Ectodermal cell (in vitro differentiated cells): Measurements from ENCODE around the gene KCNJ18.
"Not testable (repeated sequence)": the region's sequence is repeated elsewhere in the genome, so short reads cannot be mapped to it uniquely, and the experiment has no call there.

Experiments
- H3K27ac ChIP-seq: 2 replicates; pipeline ENCODE4 v1.7.0; 2013; ENCODE audit warnings: mild to moderate bottlenecking, low read depth, low read length; ENCODE audit not compliant: insufficient read depth, poor library complexity, severe bottlenecking
- H3K27me3 ChIP-seq: 2 replicates; pipeline ENCODE4 v1.7.0; 2013; ENCODE audit warnings: mild to moderate bottlenecking, low read length; ENCODE audit not compliant: insufficient read depth, control insufficient read depth, poor library complexity, severe bottlenecking
- H3K36me3 ChIP-seq: one replicate; pipeline ENCODE4 v1.7.0; 2013; ENCODE audit warnings: low read length; ENCODE audit not compliant: control insufficient read depth, insufficient read depth
- H3K4me1 ChIP-seq: one replicate; pipeline ENCODE4 v1.7.0; 2013; ENCODE audit warnings: low read length; ENCODE audit not compliant: control insufficient read depth, insufficient read depth
- H3K4me3 ChIP-seq: 2 replicates; pipeline ENCODE4 v1.7.0; 2013; ENCODE audit warnings: low read depth, low read length, control low read depth; ENCODE audit not compliant: insufficient read depth
- H3K9me3 ChIP-seq: 2 replicates; pipeline ENCODE4 v1.7.0; 2013; ENCODE audit warnings: mild to moderate bottlenecking, low read length, moderate library complexity; ENCODE audit not compliant: control insufficient read depth
- WGBS, 2 experiments: methylation state at CpG; one replicate each; pipeline ENCODE4 v1.1.7; 2013; ENCODE audit warnings: missing lambda C conversion rate in 2 of 2; 5-methylcytosine and 5-hydroxymethylcytosine counted together

The KCNJ18 gene

DNA sequence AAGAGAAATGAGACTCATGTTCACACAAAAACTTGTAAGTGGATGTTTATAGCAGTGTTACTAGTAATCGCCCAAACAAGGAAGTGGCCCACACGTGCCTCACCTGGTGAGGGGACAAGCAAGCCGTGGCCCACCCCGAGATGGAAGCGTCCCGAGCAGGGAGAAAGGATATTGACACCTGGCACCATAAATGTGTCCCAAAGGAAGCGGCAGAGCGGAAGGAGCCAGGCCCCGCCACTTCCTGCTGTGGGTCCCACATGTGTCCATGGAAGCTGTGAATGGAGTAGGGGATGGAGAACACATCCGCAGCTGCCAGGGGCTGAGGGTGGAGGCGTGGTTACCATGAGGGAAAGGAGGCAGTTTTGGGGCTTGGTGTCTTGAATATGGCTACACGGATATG is 18.9 kb downstream of the KCNJ18 start:
- Histone ChIP-seq H3K4me1 (no peaks in the 10 kb centered on the region), H3K9me3 (no peaks in the 10 kb centered on the region), H3K36me3 (no peaks in the 10 kb centered on the region), H3K4me3 (no peak overlapping the region), H3K27ac (no peak overlapping the region), H3K27me3 (no peaks in the 10 kb centered on the region)
- WGBS, 2 experiments: 83 to 84% methylated on average over 12 of the region's 12 CpGs

DNA sequence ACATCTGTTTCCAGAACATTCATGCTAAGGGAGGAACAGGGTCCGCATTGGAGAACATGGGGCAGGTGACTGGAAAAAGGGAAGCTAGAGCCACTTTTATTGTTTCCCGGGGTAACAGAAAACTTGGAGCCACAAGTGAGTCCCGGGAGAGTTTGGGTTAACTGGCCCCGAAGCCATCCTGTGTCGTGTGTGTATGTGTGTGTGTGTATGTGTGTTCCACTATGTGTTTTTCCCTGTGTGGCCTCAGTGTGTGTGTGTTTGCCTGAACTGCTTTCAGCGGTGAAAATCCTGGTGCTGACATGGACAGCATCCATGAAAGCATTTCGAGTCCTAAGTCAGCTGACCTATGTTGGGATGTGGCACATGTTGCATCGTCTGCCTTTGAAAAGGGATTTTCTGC is 20.7 kb downstream of the KCNJ18 start:
- H3K36me3 ChIP-seq, H3K27ac ChIP-seq, H3K4me1 ChIP-seq, H3K27me3 ChIP-seq, H3K9me3 ChIP-seq, H3K4me3 ChIP-seq: not testable (repeated sequence)
- WGBS, 2 experiments: 75 to 81% methylated on average over 7 of the region's 8 CpGs

- not testable (repeated sequence) for H3K27me3 ChIP-seq, H3K27ac ChIP-seq, H3K36me3 ChIP-seq, H3K9me3 ChIP-seq, H3K4me1 ChIP-seq, H3K4me3 ChIP-seq
- WGBS, 2 experiments: no CpG with 5 or more reads among the region's 3 CpGs
Observed at GRCh38 chr17:21713631-21714030, 21.3 kb downstream of the KCNJ18 start.

GRCh38 chr17:21714676-21715075 is 22.4 kb downstream of the KCNJ18 start:
- H3K27ac ChIP-seq, H3K4me1 ChIP-seq, H3K4me3 ChIP-seq, H3K9me3 ChIP-seq, H3K27me3 ChIP-seq, H3K36me3 ChIP-seq: not testable (repeated sequence)
- 61 to 82% methylated on average over 2 of the region's 3 CpGs for WGBS, 2 experiments

DNA sequence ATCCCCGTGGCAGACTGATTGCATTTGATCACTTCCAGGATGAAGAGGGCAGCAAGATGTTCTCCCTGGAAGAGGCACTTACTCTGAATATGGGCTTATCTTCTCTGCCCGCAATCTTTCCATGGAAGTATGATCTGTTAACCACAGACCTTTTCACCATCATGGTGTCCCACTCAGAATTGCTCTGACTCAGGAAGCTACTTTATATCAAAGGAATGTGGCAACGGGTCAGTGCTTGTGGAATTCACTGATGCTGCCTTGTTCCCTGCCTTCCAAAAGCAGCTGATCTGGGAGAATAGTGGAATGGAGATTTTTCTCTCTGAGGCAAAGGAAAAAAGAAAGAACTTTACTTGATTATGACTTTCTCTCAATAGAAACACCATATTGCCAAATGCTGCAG is 23.6 kb downstream of the KCNJ18 start:
- H3K9me3 ChIP-seq, H3K27me3 ChIP-seq, H3K27ac ChIP-seq, H3K4me3 ChIP-seq, H3K4me1 ChIP-seq, H3K36me3 ChIP-seq: not testable (repeated sequence)
- WGBS, 2 experiments: 78 to 100% methylated on average over 1 of the region's 3 CpGs

GRCh38 chr17:21718971-21719370 is 26.6 kb downstream of the KCNJ18 start:
- not testable (repeated sequence) for H3K27ac ChIP-seq, H3K4me3 ChIP-seq, H3K36me3 ChIP-seq, H3K9me3 ChIP-seq, H3K4me1 ChIP-seq, H3K27me3 ChIP-seq

DNA sequence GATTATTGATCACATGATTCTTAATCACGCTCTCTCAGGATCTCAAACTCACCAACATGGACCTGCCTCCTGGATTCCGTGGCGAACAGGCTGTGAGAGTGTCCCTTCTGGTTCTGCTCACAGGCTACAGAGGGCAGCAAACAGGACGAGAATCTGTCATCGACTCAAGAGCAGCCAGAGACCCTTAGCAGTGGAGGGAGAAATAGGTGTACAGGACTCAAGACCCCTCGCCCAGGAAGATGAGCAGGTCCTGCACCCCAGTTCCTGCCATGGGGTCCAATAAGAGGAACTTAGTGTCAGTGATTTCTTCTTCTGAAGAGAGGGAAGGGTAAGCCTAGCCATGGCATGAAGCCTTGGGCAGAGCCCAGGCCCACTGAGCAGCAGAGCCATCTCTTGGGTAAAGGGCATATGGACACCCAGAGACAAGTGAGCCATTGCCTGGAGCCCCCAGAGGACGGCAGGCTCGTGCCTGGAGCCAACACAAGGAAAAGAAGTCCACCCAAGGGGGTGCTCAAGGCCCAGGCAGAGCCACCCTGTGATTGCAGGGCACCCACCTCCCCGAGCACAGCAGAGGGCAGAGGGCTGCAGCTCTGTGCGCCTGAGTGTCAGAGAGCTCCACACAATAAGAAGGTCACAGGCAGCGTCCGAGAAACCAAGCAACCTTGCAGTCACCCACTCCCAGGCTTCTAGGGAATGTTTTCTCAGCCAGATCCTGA is 27.3 kb downstream of the KCNJ18 start:
- not testable (repeated sequence) for H3K4me3 ChIP-seq, H3K9me3 ChIP-seq, H3K27ac ChIP-seq, H3K27me3 ChIP-seq, H3K36me3 ChIP-seq, H3K4me1 ChIP-seq
- 77 to 79% methylated on average over 12 of the region's 12 CpGs for WGBS, 2 experiments

DNA sequence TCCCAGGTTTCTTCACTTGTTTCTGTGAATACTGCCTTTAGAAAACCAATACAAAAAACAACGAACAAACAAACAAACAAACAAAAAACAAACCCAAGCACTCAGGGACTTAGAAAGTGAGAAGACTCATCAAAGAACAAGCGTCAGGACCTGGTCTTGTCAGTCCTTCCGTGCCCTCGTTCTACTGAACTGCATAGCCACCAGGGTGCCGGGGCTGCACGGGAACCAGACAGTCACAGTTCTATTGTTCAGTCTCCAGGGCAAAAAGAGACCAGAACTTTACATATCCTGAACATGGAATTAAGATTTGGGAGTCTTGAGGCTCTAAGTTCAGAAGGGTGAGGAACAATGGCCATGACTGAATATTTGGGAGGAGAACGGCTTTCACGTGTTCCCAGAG is 28.2 kb downstream of the KCNJ18 start:
- 73 to 77% methylated on average over 8 of the region's 8 CpGs for WGBS, 2 experiments
- H3K9me3 ChIP-seq, H3K27ac ChIP-seq, H3K4me1 ChIP-seq, H3K36me3 ChIP-seq, H3K27me3 ChIP-seq, H3K4me3 ChIP-seq: not testable (repeated sequence)

GRCh38 chr17:21722268-21722667 is 29.9 kb downstream of the KCNJ18 start:
- not testable (repeated sequence) for H3K36me3 ChIP-seq, H3K9me3 ChIP-seq, H3K27ac ChIP-seq, H3K27me3 ChIP-seq, H3K4me1 ChIP-seq, H3K4me3 ChIP-seq
- 64 to 75% methylated on average over 5 to 7 of the region's 7 CpGs for whole genome bisulfite sequencing, 2 experiments

DNA sequence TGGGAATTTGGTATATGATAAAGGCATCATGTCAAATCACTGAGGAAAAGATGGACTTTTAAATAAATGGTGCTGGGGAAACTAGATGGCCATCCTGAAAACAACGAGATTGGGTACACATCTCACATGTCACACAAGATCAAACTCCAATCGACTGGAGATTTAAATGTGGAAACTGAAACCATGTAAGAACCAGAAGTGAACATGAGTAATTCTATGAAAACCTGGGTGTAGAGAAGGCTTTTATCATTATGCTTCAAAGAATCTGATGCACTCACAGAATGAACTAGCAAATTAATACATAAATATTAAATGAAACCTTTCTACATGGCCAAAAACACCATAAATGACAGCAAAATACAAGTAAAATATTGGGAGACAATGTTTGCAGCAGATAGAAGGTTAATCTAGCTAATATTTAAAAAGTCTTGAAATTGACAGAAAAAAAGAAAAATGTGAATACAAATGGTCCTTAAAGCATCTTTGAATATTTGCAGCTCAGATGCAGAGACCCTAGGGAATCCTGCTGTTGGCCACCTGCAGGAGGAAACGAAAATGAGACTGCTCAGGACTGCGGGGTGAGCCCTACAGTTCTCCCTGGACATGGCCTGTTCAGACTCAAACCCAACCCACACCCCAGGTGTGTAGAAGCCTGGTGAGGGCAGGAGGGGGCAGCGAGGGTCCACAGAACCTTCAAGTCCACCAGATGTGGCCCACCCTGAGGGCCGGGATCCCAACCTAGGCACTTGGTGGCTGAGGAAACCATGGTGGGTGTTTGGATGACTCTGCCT is 32.1 kb downstream of the KCNJ18 start:
- H3K27me3 ChIP-seq, H3K9me3 ChIP-seq, H3K4me3 ChIP-seq, H3K36me3 ChIP-seq, H3K4me1 ChIP-seq, H3K27ac ChIP-seq: not testable (repeated sequence)
- 82 to 89% methylated on average over 1 of the region's 6 CpGs for WGBS, 2 experiments
